GM12801 (cell line): Measurements from ENCODE around the gene ROM1.

ENCODE experiments used
- TF ChIP-seq, protein P1 (sequence below): IDR thresholded peaks from one replicate; pipeline ENCODE4 v1.5.1; 2011; ENCODE audit warnings: control low read depth; ENCODE audit not compliant: insufficient read length; ENCODE audit errors: extremely low read depth

Gene ROM1

DNA sequence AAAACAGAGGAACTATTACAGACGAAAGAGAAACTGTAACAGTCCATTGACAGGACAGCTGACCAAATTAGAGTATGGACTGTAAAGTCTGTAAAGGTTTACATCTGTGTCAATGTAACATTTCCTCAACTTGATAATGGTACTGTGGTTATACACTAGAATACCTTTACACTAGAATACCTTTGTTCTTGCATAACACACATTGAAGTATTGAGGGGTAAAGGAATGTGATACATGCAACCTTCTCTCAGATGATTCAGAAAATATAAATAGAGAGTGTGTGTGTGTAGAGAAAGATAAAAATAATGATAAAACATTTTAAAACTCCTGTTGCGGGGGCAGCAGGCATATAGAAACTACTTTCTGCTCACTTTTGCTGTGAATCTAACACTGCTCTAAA is 33.8 kb upstream of the ROM1 start:
- TF ChIP-seq, protein P1, sequence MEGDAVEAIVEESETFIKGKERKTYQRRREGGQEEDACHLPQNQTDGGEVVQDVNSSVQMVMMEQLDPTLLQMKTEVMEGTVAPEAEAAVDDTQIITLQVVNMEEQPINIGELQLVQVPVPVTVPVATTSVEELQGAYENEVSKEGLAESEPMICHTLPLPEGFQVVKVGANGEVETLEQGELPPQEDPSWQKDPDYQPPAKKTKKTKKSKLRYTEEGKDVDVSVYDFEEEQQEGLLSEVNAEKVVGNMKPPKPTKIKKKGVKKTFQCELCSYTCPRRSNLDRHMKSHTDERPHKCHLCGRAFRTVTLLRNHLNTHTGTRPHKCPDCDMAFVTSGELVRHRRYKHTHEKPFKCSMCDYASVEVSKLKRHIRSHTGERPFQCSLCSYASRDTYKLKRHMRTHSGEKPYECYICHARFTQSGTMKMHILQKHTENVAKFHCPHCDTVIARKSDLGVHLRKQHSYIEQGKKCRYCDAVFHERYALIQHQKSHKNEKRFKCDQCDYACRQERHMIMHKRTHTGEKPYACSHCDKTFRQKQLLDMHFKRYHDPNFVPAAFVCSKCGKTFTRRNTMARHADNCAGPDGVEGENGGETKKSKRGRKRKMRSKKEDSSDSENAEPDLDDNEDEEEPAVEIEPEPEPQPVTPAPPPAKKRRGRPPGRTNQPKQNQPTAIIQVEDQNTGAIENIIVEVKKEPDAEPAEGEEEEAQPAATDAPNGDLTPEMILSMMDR = no peak

DNA sequence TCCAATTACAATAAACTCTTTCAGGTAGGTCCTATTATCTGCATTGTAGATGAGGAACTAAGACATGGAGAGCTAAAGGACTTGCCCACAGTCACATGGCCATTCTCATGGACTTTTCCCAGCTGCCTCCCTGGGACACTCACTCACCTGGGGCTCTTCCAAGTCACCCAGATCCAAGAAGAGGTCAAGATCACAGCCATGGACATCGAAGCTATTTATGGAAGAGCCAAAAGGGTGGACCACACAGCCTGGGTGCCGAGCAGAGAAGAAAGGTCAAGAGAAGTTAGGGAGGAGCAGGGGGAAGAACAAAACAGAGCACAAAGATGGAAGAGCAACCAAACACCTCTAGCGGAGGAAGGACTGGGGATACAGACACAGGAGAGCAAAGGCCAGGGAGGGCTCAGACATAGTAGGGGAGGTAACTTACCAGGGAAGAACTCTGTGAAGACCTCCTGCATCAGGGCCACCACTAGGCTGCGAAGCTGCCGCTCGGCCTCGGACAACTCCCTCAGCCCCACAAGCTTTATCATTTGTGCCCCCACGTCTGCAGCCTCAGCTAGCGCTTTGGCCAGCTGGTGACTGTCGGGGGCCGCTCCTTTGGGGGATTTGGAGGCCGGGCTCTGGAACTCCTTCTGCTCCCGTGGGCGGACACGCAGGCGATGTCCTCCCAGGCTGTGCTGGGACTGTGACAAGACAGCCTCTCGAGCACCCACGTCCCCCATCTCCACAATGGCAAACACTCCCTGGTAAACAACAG is 31.9 kb upstream of the ROM1 start:
- TF ChIP-seq, protein P1 = no peak

DNA sequence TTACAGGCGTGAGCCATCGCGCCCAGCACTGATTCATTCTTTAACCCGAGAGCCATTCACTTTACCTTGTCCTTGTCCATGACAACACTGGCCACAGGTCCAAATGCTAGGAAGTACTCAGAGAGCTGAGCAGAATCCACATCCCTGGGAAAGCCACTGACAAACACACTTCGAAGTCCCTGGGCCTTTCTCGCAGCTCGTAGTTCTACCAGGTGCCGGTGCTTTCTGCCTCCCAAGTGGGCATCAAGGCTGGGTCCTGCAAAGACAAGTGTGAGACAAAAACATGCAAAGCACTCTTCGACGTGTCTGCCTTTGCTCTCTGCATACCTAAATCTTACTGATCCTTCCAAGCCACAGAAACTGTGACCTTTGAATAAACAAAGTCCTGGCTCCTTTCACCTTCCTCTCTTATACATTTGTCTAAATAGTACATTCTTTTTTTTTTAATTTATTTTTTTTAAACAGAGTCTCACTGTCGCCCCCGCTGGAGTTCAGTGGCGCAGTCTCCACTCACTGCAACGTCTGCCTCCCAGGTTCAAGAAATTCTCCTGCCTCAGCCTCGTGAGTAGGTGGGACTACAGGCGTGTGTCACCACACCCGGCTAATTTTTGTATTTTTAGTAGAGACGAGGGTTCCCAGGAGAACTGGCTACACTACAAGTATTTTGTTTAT is 24.0 kb upstream of the ROM1 start:
- TF ChIP-seq, protein P1 = no peak

DNA sequence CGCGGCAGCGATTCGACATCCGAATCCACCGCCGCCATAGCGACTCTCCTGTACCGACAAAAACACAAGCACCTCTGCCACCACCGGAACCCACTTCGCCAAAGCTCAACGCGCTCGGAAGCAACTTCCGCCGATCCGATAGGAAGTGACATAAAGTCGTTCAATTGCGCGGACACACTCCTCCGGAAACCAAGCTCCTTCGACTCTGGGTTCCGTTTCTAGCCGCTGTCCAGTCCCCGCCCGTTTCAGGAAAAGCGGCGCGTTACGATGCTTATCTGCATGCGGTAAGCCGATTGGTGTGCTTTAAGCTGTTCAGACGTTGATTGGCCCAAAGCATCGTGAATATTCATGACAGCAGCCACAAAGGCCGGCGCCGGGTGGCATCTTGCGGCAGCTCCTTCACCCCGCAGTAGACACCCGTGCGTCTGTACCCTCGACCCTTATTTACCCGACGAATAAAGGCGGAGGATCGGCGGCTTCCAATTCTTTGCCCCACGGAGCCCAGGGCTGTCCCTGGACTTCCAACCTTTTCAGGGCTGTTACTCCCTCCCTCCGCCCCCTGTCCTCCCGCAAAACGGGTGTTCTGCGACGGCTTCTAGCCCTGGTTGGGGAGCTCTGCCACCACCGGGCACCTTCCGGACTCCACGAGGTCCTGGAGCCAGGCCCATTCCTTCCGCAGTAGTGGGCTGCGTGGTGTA is 21.5 kb upstream of the ROM1 start, which contains the start of gene TUT1:
Gene TUT1, minus strand, starts transcription at position 76 of the 698 bp plus-strand sequence. Its CDS starts 38 bp downstream, at position 38.
- TF ChIP-seq, protein P1 = no peak

DNA sequence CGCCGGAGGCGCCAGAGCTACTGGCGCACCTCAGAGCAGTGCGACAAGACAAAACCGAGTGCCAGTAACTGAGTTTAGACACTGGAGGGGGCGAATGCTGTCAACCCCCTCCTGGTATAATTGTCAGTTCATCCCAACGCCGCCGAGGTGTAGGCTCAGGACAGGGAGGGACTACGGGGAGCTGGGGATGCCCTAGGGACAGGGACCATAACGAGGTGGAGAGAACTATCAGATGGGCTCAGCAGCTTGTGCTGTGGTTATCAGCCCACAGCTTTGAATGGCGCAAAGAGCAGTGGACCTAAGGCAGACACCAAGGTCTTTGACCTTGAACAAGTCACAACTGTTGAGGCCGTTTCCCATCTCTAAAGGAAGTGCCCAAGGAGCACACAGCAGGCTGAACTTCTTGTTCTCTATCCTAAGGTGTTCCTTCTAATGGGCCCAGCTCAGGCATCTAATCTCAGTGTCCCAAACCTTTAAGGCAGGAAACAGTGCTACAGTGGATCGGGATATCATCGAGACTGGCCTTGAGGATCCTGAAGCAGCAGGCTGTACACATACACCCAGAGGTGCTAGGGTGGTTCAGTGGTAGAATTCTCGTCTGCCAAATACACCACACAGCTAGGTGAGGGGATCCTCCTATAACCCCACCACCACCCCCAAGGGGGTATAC is 20.8 kb upstream of the ROM1 start:
- TF ChIP-seq, protein P1 = no peak

DNA sequence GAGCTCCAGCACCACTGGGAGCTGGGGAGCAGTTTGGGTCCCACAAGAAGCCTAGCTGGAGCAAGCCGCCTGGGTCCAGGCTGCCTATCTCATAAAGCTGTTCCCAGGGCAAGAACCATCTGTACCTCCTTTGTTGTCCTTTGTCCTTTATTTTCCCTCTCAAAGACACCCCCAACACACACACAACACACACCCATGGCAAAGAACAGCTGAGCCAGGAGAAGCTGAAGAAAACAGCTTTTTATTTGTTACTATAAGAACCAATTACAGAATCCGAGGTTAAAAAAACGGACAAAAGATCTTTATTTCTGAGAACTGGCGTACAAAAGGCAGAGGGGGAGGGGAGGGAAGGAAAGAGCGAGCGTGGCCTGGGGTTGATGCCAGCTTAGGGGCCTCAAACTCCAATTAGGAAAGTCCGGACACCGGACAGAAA is 20.1 kb upstream of the ROM1 start:
- TF ChIP-seq, protein P1 = no peak

DNA sequence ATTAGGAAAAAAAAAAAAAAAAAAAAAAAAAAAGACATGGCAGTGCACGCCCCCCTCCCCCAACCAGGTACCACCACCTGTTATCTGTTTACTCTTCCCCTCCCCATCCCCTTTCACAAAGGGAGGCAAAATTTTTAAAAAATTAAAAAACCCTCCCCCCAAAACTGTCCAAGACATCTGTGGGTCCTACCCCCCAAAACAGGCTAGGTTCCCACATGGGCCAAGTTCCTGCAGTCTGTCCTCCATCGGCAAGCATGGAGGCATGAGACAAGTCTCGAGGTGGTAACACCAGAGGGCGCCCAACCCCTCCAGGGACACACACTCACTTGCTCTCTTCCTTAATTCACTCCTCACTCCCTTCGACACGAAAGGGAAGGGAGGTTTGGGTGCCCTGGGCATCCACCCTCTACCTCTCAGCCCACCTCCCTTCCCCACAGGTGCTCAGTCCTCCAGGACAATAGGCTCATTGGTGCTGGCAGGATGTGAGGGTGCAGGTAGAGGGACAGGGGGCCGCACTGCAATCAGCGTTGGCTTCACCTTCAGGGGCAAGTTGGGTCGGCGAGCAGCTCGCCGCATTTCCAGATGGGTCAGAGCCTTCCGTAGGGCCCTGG is 19.5 kb upstream of the ROM1 start:
- TF ChIP-seq, protein P1 = no peak
